HG03521 (cell line): ENCODE data around the gene RTL3.
"Not testable (repeated sequence)": the region's sequence is repeated elsewhere in the genome, so short reads cannot be mapped to it uniquely, and the experiment has no call there.

Experiments
- ATAC-seq: cut with Tn5 transposase; IDR thresholded peaks from one replicate; pipeline ENCODE4 v1.9.1; 2021; ENCODE audit warnings: mild to moderate bottlenecking, moderate library complexity; ENCODE audit not compliant: unreplicated experiment

Gene RTL3

GRCh38 chrX:78658845-78659744 lies at the start of gene RTL3:
RTL3 (minus strand) TSS chrX:78659328; CDS start chrX:78658420, 908 bp downstream.
- ATAC-seq: no peak

- ATAC-seq: no peak
Observed at GRCh38 chrX:78708816-78709215, 49.7 kb upstream of the RTL3 start.

GRCh38 chrX:78708262-78708661 lies 49.1 kb upstream of the RTL3 start:
- ATAC-seq: no peak

GRCh38 chrX:78706071-78706470 lies 46.9 kb upstream of the RTL3 start:
- no peak for ATAC-seq

GRCh38 chrX:78693536-78693935 lies 34.4 kb upstream of the RTL3 start:
- no peak for ATAC-seq

GRCh38 chrX:78693012-78693411 lies 33.9 kb upstream of the RTL3 start:
- ATAC-seq: no peak

GRCh38 chrX:78687586-78687985 lies 28.5 kb upstream of the RTL3 start:
- ATAC-seq: peak; percentile 65

GRCh38 chrX:78673246-78673645 lies 14.1 kb upstream of the RTL3 start:
- ATAC-seq: no peak

GRCh38 chrX:78665342-78665741 lies 6.2 kb upstream of the RTL3 start:
- ATAC-seq: no peak

- ATAC-seq: no peak
Observed at GRCh38 chrX:78661836-78662235, 2.7 kb upstream of the RTL3 start.

GRCh38 chrX:78659955-78660354 lies 827 bp upstream of the RTL3 start:
- no peak for ATAC-seq

GRCh38 chrX:78658414-78658813 lies 714 bp downstream of the RTL3 start:
- no peak for ATAC-seq

GRCh38 chrX:78655642-78656041 lies 3.5 kb downstream of the RTL3 start:
- no peak for ATAC-seq

- no peak for ATAC-seq
Observed at GRCh38 chrX:78653118-78653822, 5.9 kb downstream of the RTL3 start.

- ATAC-seq: peak; percentile 61
Observed at GRCh38 chrX:78650906-78651437, 8.2 kb downstream of the RTL3 start.

- no peak for ATAC-seq
Observed at GRCh38 chrX:78643874-78644273, 15.3 kb downstream of the RTL3 start.

GRCh38 chrX:78643096-78643495 lies 16.0 kb downstream of the RTL3 start:
- ATAC-seq: no peak

GRCh38 chrX:78636096-78636495 lies 23.0 kb downstream of the RTL3 start:
- not testable (repeated sequence) for ATAC-seq

- ATAC-seq: no peak
Observed at GRCh38 chrX:78624962-78625909, 33.9 kb downstream of the RTL3 start.

- ATAC-seq: no peak
Observed at GRCh38 chrX:78624426-78624825, 34.7 kb downstream of the RTL3 start.

GRCh38 chrX:78622831-78623230 lies 36.3 kb downstream of the RTL3 start:
- ATAC-seq: no peak
